Measurements from ENCODE around the gene SLC35F3.
"Not testable (repeated sequence)": the region's sequence is repeated elsewhere in the genome, so short reads cannot be mapped to it uniquely, and the experiment has no call there.

SLC35F3 gene

GRCh38 chr1:234111458-234112142 is 207.1 kb downstream of the SLC35F3 start:
- peak; percentile 7 for TF ChIP-seq CTCF (IDR thresholded peaks at IDR 0.05; ENCODE audit: low read depth, low read length, missing control alignments)
- no peak for DNase-seq (ENCODE audit: extremely low read depth, low read depth)
- H3K4me3 ChIP-seq (replicated peaks; ENCODE audit: low read depth, low read length) = no peak overlapping the region

DNA sequence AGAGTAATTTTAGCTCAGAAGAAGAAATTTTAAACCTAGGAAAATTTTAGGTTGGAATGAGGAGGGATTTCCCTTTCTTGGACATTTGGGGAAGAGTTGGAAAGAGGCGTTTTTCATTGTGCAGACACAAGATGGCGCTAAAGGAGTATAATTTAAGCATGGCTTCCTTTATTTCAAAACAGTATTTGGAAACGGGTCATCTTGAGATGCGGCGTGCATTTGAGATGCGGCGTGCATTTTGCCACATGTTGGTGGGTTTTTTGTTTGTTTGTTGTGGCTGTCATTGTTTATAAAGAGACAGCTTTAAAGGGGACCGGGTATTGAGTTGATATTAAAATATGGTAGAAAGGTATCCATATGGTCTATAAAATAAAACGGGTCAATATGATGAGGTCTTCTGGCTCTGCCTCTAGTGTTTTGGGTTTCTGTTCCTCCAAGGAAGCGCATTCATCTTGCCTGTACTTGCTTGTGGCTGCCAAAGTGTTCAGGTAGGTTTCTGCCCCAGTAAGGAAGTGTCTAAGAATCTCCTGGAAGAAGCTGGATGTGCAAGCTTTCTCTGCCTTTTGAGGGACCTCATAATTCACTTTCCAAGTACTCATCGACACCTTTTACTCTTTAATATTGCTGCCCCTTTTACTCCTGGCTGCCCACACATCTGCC is 210.3 kb downstream of the SLC35F3 start:
- TF ChIP-seq CTCF (IDR thresholded peaks at IDR 0.05; ENCODE audit: low read depth, low read length, missing control alignments) = peak; percentile 61
- DNase-seq (ENCODE audit: extremely low read depth, low read depth) = peak; percentile 33
- H3K4me3 ChIP-seq (replicated peaks; ENCODE audit: low read depth, low read length) = no peak overlapping the region

GRCh38 chr1:234118911-234119310 is 214.4 kb downstream of the SLC35F3 start:
- DNase-seq (ENCODE audit: extremely low read depth, low read depth) = no peak
- H3K4me3 ChIP-seq (replicated peaks; ENCODE audit: low read depth, low read length) = no peak overlapping the region
- no peak for TF ChIP-seq CTCF (IDR thresholded peaks at IDR 0.05; ENCODE audit: low read depth, low read length, missing control alignments)

- no peak for DNase-seq (ENCODE audit: extremely low read depth, low read depth)
- TF ChIP-seq CTCF (IDR thresholded peaks at IDR 0.05; ENCODE audit: low read depth, low read length, missing control alignments) = no peak
- H3K4me3 ChIP-seq (replicated peaks; ENCODE audit: low read depth, low read length) = no peak overlapping the region
These were observed 215.0 kb downstream of the SLC35F3 start for GRCh38 chr1:234119431-234119830.

- TF ChIP-seq CTCF (IDR thresholded peaks at IDR 0.05; ENCODE audit: low read depth, low read length, missing control alignments) = no peak
- no peak overlapping the region for H3K4me3 ChIP-seq (replicated peaks; ENCODE audit: low read depth, low read length)
- no peak for DNase-seq (ENCODE audit: extremely low read depth, low read depth)
These were observed 216.0 kb downstream of the SLC35F3 start for GRCh38 chr1:234120327-234120944.

GRCh38 chr1:234121659-234122058 is 217.2 kb downstream of the SLC35F3 start:
- not testable (repeated sequence) for H3K4me3 ChIP-seq (replicated peaks; ENCODE audit: low read depth, low read length); DNase-seq (ENCODE audit: extremely low read depth, low read depth)

DNA sequence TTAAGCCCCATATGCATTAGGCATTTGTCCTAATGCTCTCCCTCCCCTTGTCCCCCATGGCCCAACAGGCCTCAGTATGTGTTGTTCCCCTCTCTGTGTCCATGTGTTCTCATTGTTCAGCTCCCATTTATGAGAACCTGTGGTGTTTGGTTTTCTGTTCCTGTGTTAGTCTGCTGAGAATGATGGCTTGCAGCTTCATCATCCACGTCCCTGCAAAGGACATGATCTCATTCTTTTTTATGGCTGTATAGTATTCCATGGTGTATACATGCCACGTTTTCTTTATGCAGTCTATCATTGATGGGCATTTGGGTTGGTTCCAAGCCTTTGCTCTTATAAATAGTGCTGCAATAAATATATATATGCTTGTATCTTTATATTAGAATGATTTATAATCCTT is 218.1 kb downstream of the SLC35F3 start:
- H3K4me3 ChIP-seq (replicated peaks; ENCODE audit: low read depth, low read length); DNase-seq (ENCODE audit: extremely low read depth, low read depth): not testable (repeated sequence)

Measured in HFF-Myc (cell line).